Stimulated activated CD8-positive, alpha-beta memory T cell treated with anti-CD3 and anti-CD28 coated beads, Interleukin-4, amount 100 ng/mL, for 1 hour (primary cell): ENCODE data around the gene FOXO6.

Experiments
- DNase-seq, 2 donors: peaks; one replicate each; pipeline ENCODE4 v3.0.0-alpha.2; 2020; ENCODE audit warnings: low read depth in 2 of 2, low spot score in 1 of 2

Gene FOXO6

GRCh38 chr1:41423511-41424191 is 62.4 kb downstream of the FOXO6 start:
- DNase-seq: no peak

- no peak for DNase-seq
These were observed 63.4 kb downstream of the FOXO6 start for GRCh38 chr1:41424581-41425118.

- DNase-seq: no peak
These were observed 64.1 kb downstream of the FOXO6 start for GRCh38 chr1:41425369-41425768.

- no peak for DNase-seq
These were observed 65.1 kb downstream of the FOXO6 start for GRCh38 chr1:41426201-41426890.

- DNase-seq: no peak
These were observed 66.1 kb downstream of the FOXO6 start for GRCh38 chr1:41427122-41427913.

- no peak for DNase-seq
These were observed 66.9 kb downstream of the FOXO6 start for GRCh38 chr1:41427916-41428737.

GRCh38 chr1:41428738-41429640 is 67.8 kb downstream of the FOXO6 start:
- DNase-seq: no peak

- DNase-seq: no peak
These were observed 68.4 kb downstream of the FOXO6 start for GRCh38 chr1:41429641-41430035.

GRCh38 chr1:41430069-41430468 is 68.8 kb downstream of the FOXO6 start:
- DNase-seq: no peak

- DNase-seq: no peak
These were observed 69.3 kb downstream of the FOXO6 start for GRCh38 chr1:41430582-41430981.

- no peak for DNase-seq
These were observed 70.5 kb downstream of the FOXO6 start for GRCh38 chr1:41431490-41432350.
